Medulla oblongata (tissue), 1 donor: ENCODE results near the gene SIGLEC6.

ENCODE experiments used
- DNase-seq: peaks from one replicate; pipeline ENCODE4 v3.0.0-alpha.2; 2015; ENCODE audit errors: extremely low spot score

The SIGLEC6 gene

GRCh38 chr19:51476164-51476563, 55.3 kb downstream of the SIGLEC6 start:
- DNase-seq = no peak

- DNase-seq = peak; percentile 80
Measured at GRCh38 chr19:51473009-51473707, 58.3 kb downstream of the SIGLEC6 start.

- no peak for DNase-seq
Measured at GRCh38 chr19:51472607-51473006, 58.9 kb downstream of the SIGLEC6 start.

GRCh38 chr19:51471527-51471926, 59.9 kb downstream of the SIGLEC6 start:
- no peak for DNase-seq

GRCh38 chr19:51470966-51471365, 60.5 kb downstream of the SIGLEC6 start:
- no peak for DNase-seq

- no peak for DNase-seq
Measured at GRCh38 chr19:51469629-51470028, 61.8 kb downstream of the SIGLEC6 start.

GRCh38 chr19:51469162-51469561, 62.3 kb downstream of the SIGLEC6 start:
- DNase-seq = no peak

GRCh38 chr19:51468545-51468920, 62.9 kb downstream of the SIGLEC6 start:
- DNase-seq = no peak

- DNase-seq = no peak
Measured at GRCh38 chr19:51467864-51468544, 63.5 kb downstream of the SIGLEC6 start.
